ENCODE results near the gene ENKD1.

DNA sequence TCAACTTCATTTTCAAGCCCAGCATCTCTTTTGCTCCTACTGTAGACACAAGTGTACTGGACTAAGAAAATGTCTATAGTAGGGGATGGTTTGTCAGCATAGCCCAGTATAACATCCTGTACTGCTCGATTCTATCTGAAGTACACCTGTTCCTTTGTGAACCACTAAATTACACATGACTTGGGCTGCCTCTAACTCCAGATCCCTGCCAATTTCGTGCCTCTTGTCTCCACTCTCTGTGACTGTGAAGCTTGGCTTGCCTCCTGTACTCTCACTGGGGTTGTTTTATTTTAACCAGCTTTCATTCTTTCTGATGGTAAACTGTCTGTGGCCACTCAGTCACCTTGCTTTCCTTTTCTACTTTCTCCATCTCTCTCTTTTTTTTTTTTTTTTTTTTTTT lies 28.1 kb upstream of the ENKD1 start:
- TF ChIP-seq EZH2 (IDR thresholded peaks at IDR 0.05) (no peak), FOXP2 (optimal IDR thresholded peaks at IDR 0.05; ENCODE audit: control extremely low read depth, extremely low read length, insufficient read depth) (no peak)

Measured in SK-N-MC (cell line).